GM15510 (cell line): ENCODE results near the gene TECPR2.

Experiments used
- POLR2A ChIP-seq: IDR thresholded peaks from 3 replicates; pipeline ENCODE4 v1.6.1; 2011; ENCODE audit warnings: borderline replicate concordance; ENCODE audit not compliant: insufficient read length; ENCODE audit errors: extremely low read depth

The TECPR2 gene

GRCh38 chr14:102321456-102322422 lies 41.0 kb upstream of the TECPR2 start:
- TF ChIP-seq POLR2A, result no peak

DNA sequence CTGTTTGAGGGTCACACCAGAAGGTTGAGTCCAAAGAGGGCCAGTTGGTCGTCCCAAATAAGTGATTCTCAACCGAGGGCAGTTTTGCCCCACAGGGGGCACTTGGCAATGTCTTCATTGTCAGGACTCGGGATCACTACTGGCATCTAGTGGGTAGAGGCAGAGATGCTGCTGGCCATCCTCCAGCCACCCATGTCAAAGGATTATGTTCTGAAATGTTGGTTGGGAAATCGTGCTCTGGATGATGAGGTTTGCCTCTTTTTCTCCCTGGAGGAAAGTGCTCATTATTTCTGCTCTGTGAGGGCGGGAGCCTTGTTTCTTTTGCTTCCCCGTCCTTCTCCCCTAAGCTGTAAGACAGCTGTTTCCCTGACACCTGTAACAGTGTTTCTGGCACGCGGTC lies 39.6 kb upstream of the TECPR2 start:
- TF ChIP-seq POLR2A, result no peak

DNA sequence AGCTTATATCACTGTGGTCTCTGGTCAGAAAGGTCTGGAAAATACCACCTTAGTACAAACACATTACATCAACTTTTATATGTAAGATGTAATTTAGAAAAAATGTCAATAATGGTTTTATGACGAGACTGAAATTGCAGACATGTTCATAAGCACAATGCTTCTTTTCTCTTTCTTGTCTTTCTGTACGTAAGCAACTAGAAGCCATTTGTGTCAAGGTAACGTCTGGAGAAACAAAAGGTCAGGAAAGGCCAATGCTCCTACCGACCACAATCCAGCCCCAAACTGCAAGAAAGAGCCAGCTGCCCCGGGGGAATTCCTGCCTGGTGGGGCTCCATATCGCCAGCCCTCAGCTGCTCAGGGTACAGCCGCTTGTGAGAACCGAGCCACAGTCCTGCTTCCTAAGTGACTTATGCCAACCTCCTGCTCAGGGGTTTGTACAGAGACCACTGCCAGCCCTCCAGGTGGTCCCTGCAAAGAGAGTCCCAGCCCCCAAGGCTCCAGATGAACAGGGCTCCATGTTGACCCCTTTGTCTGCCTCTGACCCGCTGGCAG lies 36.9 kb upstream of the TECPR2 start:
- no peak for TF ChIP-seq POLR2A

DNA sequence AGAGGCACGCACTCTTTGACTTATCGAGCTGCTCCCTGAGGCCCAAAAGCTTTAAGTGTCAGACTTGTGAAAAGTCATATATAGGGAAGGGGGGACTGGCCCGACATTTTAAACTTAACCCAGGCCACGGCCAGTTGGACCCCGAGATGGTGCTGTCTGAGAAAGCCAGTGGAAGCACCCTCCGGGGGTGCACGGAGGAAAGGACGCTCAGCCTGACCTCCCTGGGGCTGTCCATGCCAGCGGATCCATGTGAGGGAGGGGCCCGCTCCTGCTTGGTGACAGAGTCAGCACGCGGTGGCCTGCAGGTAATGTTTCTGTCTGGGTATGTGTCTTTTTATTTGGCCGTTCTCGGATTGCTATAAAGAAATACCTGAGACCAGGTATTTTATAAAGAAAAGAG lies 36.2 kb upstream of the TECPR2 start:
- TF ChIP-seq POLR2A, result no peak

DNA sequence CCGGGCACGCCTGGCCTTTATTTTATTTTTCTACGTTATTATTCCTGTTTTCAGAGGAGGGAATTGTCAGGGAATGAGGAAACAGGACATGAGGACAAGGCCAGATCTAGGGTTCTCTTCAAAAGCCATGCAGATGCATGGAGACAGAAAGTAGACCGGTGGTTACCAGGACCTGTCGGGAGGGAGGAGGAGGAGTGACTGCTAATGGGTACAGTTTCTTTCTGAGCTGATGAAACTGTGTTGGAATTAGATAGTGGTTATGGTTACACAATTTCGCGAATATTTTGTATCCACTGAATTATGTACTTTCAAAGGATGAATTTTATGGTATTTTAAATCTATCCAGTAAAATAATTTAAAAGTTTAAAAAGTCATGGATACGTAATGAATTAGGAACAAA lies 31.9 kb upstream of the TECPR2 start:
- TF ChIP-seq POLR2A, result no peak

DNA sequence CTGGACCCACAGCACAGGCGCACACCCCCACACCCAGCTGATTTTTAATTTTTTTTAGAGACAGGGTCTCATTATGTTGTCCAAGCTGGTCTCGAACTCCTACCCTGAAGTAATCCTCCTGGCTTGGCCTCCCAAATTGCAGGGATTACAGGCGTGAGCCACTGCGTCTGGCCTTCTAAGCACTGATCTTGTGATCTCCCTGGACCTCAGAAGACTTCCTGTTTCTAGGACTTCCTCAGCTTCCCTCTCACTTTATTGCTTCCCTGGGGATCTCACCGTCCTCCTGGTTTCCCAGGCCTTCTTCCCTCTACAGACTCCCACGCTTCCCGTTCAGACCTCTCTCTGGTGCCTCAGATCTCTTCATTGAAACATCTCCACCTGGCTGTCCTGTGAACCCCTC lies 29.4 kb upstream of the TECPR2 start:
- no peak for TF ChIP-seq POLR2A

- no peak for TF ChIP-seq POLR2A
These were observed 28.7 kb upstream of the TECPR2 start for GRCh38 chr14:102333795-102334705.

GRCh38 chr14:102335163-102335562 lies 27.6 kb upstream of the TECPR2 start:
- no peak for TF ChIP-seq POLR2A

DNA sequence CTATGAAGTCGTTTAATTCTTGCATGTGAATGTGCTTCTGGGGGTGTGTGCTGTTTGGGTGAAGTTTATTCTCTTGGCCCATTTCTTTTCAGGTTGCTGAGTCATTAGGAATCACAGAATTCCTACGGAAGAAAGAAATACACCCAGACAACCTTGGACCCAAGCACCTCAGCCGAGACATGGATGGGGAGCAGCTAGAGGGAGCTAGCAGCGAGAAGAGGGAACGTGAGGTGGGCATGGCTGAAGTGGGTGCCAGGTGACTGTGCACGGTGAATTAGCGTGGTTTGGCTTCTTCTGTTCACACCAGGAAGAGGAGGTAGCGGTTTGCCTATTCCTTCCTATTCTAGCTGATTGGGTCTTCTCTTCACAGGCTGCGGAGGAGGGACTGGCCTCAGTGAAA lies 24.0 kb upstream of the TECPR2 start:
- no peak for TF ChIP-seq POLR2A

- no peak for TF ChIP-seq POLR2A
These were observed 21.2 kb upstream of the TECPR2 start for GRCh38 chr14:102341566-102341965.

- no peak for TF ChIP-seq POLR2A
These were observed 20.5 kb upstream of the TECPR2 start for GRCh38 chr14:102342238-102342637.

DNA sequence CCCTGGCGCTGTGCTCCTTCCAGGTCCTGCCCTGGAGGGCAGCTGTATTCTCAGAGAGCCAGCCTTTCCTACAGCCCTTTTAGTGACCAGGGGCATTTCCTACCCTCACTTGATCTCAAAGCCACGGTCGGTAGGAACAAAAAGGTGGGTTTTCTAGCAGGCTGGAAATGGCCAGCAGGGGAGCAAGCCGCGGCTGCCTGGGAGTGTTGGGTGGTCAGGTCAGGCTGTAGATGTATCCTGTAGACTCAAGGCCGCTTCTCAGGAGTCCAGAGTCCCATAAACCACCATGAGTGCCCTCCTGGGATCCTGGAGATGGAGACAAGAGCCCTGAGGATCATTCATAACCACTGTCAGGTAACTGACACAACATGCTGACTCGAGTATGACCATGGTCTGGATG lies 18.7 kb upstream of the TECPR2 start:
- TF ChIP-seq POLR2A, result no peak

DNA sequence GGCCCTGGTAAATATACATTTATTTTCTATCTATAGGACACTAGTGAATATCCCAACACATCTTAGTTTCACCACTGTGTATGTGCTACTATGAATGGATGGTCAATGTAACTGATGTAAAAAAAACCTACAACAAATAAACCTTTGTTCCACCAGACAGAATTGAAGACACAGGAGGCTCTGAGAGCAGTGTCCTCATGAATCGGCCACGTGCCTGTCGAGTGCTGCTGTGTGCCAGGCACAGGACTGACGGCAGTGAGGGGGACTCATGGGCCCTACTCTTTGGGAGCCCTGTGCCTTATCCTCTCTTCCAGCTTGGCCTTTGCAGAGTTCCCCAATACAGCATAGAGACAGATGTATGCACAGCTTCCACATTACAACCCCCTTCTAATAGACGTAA lies 18.3 kb upstream of the TECPR2 start:
- no peak for TF ChIP-seq POLR2A

DNA sequence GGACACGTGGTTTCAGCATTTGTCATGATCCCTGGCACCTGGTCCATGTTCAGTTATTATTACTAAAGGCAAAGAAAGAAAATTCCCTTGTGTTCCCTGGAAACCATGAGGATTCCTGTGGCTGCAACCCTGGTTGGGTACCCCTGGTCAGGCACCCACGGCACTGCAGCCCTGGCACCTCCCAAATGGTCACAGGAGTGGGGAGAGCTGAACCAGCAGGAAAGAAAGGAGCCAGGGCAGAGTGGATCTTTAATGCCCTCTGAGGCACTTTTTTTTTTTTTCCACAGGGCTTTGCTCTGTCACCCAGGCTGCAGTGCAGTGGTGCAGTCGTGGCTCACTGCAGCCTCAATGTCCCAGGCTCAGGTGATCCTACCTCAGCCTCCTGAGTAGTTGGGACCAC lies 17.5 kb upstream of the TECPR2 start:
- no peak for TF ChIP-seq POLR2A

DNA sequence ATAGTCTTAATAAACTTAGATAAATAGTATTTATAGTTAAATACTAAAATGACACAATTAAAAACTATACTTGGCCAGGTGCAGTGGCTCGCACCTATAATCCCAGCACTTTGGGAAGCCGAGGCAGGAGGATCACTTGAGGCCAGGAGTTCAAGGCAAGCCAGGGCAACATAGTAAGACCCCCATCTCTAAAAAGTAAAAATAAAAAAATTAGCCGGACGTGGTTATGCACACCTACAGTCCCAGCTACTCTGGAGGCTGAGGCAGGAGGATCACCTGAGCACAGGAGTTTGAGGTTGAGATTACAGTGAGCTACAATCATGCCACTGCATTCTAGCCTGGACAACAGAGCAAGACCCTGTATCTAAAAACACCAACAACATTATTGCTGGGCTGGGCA lies 16.1 kb upstream of the TECPR2 start:
- no peak for TF ChIP-seq POLR2A
